ENCODE measurements around the gene MAP7. TPM values are rescaled to one million over a fixed set of nuclear protein-coding genes. Genes with fewer than 3 reads are reported as not detected.
A peak's percentile ranks its signal among the peaks of the same experiment; 100 is the strongest.

The MAP7 gene
- total RNA-seq (2014; rRNA removed; shearing (Covaris generic)) (0.76 and 1.9 TPM in 2 replicates), polyA plus RNA-seq (2016; fragmentation: Nextera tagmentation; extraction: Ambion mirVana) (0.79 TPM in 2 replicates)

DNA sequence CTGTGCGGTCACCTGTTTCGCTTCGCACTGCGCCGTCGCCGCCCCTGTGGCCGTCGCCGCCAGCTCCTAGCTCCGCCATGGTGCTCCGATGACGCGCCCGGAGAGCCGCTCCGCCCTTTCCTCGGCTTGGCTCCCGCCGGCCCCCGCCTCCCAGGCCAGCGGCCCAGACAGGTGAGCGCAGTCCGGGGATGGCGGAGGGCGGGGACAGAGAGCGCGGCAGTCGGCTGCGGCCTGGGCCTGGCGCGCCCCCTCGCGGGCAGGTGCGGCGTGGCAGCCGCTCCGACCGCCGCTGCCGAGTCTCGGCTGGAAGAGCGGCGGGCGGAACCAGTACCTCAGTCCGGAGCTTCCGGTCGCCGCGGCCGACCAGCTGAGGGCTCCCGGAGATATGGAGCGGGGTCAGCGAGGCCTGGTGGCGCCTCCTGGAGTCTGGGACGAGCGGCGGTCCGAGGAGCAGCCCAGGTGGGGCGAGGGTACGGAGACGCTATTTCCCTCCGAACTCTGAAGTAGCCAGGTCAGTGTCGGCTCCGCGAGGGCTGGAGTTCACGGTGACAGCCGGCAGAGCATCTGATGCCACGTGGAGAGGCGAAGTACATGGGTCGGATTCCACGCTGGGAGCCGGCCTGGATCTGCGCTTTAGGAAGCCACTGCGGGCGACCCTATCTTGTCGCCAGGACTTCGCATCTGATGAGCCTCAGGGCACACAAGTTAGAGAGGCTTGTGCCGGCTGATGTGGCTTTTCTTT lies at the start of gene MAP7:
MAP7 (minus strand) TSS at position 93 of the 742 bp plus-strand sequence; CDS start at position 79, 14 bp downstream.
- Histone ChIP-seq H3K36me3 (ENCODE audit: low read depth) (no peaks in the 10 kb centered on the region), H3K9ac (peak within 1 kb of the TSS; percentile 43), H4K20me1 (ENCODE audit: insufficient read depth) (no peaks in the 10 kb centered on the region), H3F3A (ENCODE audit: insufficient read depth) (peaks cover 7% of the 10 kb centered on the region; the same call in 1 of the 2 replicates), H3K27ac (no peak within 1 kb of the TSS), H3K4me2 (ENCODE audit: unreplicated experiment) (peak within 1 kb of the TSS; percentile 70), H3K27me3 (replicated peaks; ENCODE audit: insufficient read depth) (0 out of 2 replicates have a peak, but pooled peaks cover 7% of the 10 kb centered on the region), H3K9me2 (ENCODE audit: insufficient read depth) (no peaks in the 10 kb centered on the region), H2AFZ (peak within 1 kb of the TSS; percentile 81), H3K79me2 (ENCODE audit: insufficient read depth) (no peaks in the 10 kb centered on the region), H3K4me1 (ENCODE audit: insufficient read depth) (no peaks in the 10 kb centered on the region), H3K4me3 (peak within 1 kb of the TSS; percentile 68), H3K9me3 (ENCODE audit: low read depth) (no peaks in the 10 kb centered on the region)
- WGBS, 2 experiments (ENCODE audit: low coverage in 1 of 2, low lambda C conversion rate in 2 of 2, missing lambda C conversion rate in 2 of 2): 4 to 5% methylated on average over 49 to 68 of the region's 79 CpGs
- DNase-seq: peak; percentile 75
- TF ChIP-seq EZH2phosphoT487 (IDR thresholded peaks at IDR 0.05; ENCODE audit: insufficient read depth, low read depth) (no peak), EZH2 (IDR thresholded peaks at IDR 0.05; ENCODE audit: insufficient read depth, poor library complexity, severe bottlenecking) (no peak)
- in situ Hi-C loops (cut with MboI): no loop called here

DNA sequence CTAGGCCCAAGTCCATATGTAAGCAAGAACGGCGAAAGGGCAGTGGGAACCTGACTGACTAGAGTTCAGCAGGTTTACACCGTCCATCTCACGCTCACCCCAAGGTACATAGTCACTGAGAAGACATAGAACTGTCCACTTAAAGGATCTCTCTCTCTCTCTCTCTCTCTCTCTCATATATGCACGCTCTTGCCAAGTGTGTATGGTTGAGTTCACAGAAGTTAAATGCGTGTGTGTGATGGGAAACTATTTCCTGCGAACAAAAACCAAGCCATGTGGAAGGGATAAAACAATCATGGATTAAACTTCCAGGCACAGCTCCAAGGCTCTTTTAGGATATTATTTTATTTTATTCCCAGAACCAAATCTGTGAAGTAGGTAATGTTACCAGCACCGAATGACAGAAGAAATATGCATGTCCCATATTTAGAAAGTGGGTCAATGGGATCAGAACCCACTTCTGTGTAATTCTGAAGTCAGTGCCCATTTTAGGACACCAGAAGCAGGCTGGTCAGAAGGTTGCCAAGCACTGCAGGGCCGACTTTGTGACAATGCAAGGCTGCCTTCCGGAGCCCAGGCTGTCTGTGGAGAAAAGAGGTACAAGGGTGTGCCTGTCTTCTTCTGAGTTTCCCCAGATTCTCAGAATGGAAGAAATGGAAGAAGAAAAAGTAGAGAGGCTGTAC lies 49.2 kb upstream of the MAP7 start:
- Histone ChIP-seq H3K4me2 (ENCODE audit: unreplicated experiment) (no peak overlapping the region), H3K27ac (no peak overlapping the region), H3K9me2 (ENCODE audit: insufficient read depth) (no peaks in the 10 kb centered on the region), H4K20me1 (ENCODE audit: insufficient read depth) (no peaks in the 10 kb centered on the region), H3K9me3 (ENCODE audit: low read depth) (no peaks in the 10 kb centered on the region), H3K27me3 (replicated peaks; ENCODE audit: insufficient read depth) (no peaks in the 10 kb centered on the region), H2AFZ (no peak overlapping the region), H3F3A (ENCODE audit: insufficient read depth) (peaks cover 9% of the 10 kb centered on the region), H3K79me2 (ENCODE audit: insufficient read depth) (no peaks in the 10 kb centered on the region), H3K9ac (no peak overlapping the region), H3K36me3 (ENCODE audit: low read depth) (no peaks in the 10 kb centered on the region), H3K4me3 (no peak overlapping the region), H3K4me1 (ENCODE audit: insufficient read depth) (peaks cover 6% of the 10 kb centered on the region)
- TF ChIP-seq EZH2 (IDR thresholded peaks at IDR 0.05; ENCODE audit: insufficient read depth, poor library complexity, severe bottlenecking) (no peak), EZH2phosphoT487 (IDR thresholded peaks at IDR 0.05; ENCODE audit: insufficient read depth, low read depth) (no peak)
- in situ Hi-C loops (cut with MboI): no loop called here
- DNase-seq: no peak
- 82 to 85% methylated on average over 10 of the region's 10 CpGs for WGBS, 2 experiments (ENCODE audit: low coverage in 1 of 2, low lambda C conversion rate in 2 of 2, missing lambda C conversion rate in 2 of 2)

DNA sequence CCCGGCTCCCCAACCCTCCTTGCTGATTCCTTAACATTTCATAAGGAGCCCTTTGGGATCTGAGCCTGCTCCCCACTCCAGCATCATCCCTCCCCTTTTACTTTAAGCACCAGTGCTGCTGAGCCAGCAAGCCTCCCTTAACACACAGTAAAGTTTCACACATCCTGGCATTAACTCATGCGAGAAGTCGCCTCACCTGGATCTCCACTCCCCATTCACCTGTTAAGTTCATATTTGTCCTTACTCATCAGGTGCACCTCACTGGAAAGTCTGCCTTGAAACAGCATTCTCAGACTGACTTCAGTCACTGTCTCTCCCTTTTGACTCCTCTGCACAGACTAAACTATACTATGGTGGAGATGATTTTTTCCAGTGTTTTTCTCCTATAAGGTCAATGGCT lies 47.8 kb upstream of the MAP7 start:
- H2AFZ ChIP-seq: no peak overlapping the region
- no peaks in the 10 kb centered on the region for H4K20me1 ChIP-seq (ENCODE audit: insufficient read depth)
- no peaks in the 10 kb centered on the region for H3K9me3 ChIP-seq (ENCODE audit: low read depth)
- H3K9me2 ChIP-seq (ENCODE audit: insufficient read depth): no peaks in the 10 kb centered on the region
- in situ Hi-C loops (cut with MboI): no loop called here
- H3K4me2 ChIP-seq (ENCODE audit: unreplicated experiment): no peak overlapping the region
- peaks cover 21% of the 10 kb centered on the region for H3F3A ChIP-seq (ENCODE audit: insufficient read depth)
- TF ChIP-seq EZH2 (IDR thresholded peaks at IDR 0.05; ENCODE audit: insufficient read depth, poor library complexity, severe bottlenecking) (no peak), EZH2phosphoT487 (IDR thresholded peaks at IDR 0.05; ENCODE audit: insufficient read depth, low read depth) (no peak)
- H3K79me2 ChIP-seq (ENCODE audit: insufficient read depth): no peaks in the 10 kb centered on the region
- no peak overlapping the region for H3K4me3 ChIP-seq
- no peaks in the 10 kb centered on the region for H3K36me3 ChIP-seq (ENCODE audit: low read depth)
- WGBS, 2 experiments (ENCODE audit: low coverage in 1 of 2, low lambda C conversion rate in 2 of 2, missing lambda C conversion rate in 2 of 2): 97 to 99% methylated on average over 3 of the region's 3 CpGs
- H3K27ac ChIP-seq: no peak overlapping the region
- H3K27me3 ChIP-seq (replicated peaks; ENCODE audit: insufficient read depth): no peaks in the 10 kb centered on the region
- DNase-seq: no peak
- no peak overlapping the region for H3K9ac ChIP-seq
- peaks cover 17% of the 10 kb centered on the region for H3K4me1 ChIP-seq (ENCODE audit: insufficient read depth)

DNA sequence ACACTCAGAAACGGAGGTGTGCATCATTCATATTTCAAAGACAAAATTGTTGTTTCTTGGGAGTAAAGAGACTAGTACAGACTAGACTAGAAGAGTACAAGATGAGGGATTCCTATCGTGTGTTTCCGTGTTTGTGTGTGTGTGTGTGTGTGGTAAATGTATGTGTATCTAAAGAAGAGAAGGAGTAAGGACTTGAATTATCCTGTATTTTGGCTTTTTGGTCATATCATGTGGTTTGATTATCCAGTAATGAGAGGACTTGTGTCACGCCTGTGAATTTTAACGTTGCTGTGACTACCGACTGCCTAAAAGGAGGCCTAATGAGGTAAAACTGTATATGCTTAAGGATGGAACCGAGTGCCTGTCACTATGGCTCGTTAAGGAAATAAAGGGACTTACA lies 44.4 kb upstream of the MAP7 start:
- in situ Hi-C loops (cut with MboI): no loop called here
- H3K9ac ChIP-seq: no peak overlapping the region
- H3K4me2 ChIP-seq (ENCODE audit: unreplicated experiment): peak overlapping the region; percentile 51

More for the DNA sequence above, 44.4 kb upstream of the MAP7 start:
- Histone ChIP-seq H4K20me1 (ENCODE audit: insufficient read depth) (no peaks in the 10 kb centered on the region), H3K27me3 (replicated peaks; ENCODE audit: insufficient read depth) (no peaks in the 10 kb centered on the region), H2AFZ (peak overlapping the region; percentile 46), H3K79me2 (ENCODE audit: insufficient read depth) (no peaks in the 10 kb centered on the region), H3K9me3 (ENCODE audit: low read depth) (no peaks in the 10 kb centered on the region), H3K4me1 (ENCODE audit: insufficient read depth) (peaks cover 21% of the 10 kb centered on the region), H3K36me3 (ENCODE audit: low read depth) (no peaks in the 10 kb centered on the region), H3K9me2 (ENCODE audit: insufficient read depth) (no peaks in the 10 kb centered on the region), H3K4me3 (no peak overlapping the region), H3F3A (ENCODE audit: insufficient read depth) (peaks cover 26% of the 10 kb centered on the region), H3K27ac (peak overlapping the region; percentile 92)
- DNase-seq: no peak
- 92 to 93% methylated on average over 8 of the region's 8 CpGs for WGBS, 2 experiments (ENCODE audit: low coverage in 1 of 2, low lambda C conversion rate in 2 of 2, missing lambda C conversion rate in 2 of 2)
- TF ChIP-seq EZH2phosphoT487 (IDR thresholded peaks at IDR 0.05; ENCODE audit: insufficient read depth, low read depth) (no peak), EZH2 (IDR thresholded peaks at IDR 0.05; ENCODE audit: insufficient read depth, poor library complexity, severe bottlenecking) (no peak)

All from GM23248 (cell line).